H1 (cell line): Measurements from ENCODE around the gene EGR2. TPM values are rescaled to one million over a fixed set of nuclear protein-coding genes. Genes with fewer than 3 reads are reported as not detected.

Experiments
- CTCF ChIA-PET: fragments of 300-600 bp; sonication (Branson Sonifier 250); formaldehyde crosslinking; loops from one replicate; lab custom pipeline; 2021; ENCODE audit not compliant: partially characterized antibody; lab: Charles Lee
- POLR2A ChIA-PET: fragments of 300-600 bp; sonication (Branson Sonifier 250); formaldehyde crosslinking; loops from one replicate; lab custom pipeline; 2021; ENCODE audit warnings: inconsistent platforms; ENCODE audit not compliant: partially characterized antibody; lab: Charles Lee
- DNase-seq, 2 experiments: peaks; one replicate each; pipeline versions ENCODE4 v3.0.0 to v3.0.0-alpha.2; 2010 to 2022; ENCODE audit warnings: low spot score in 2 of 2, low read depth in 1 of 2, mixed read lengths in 1 of 2
- FAIRE-seq: peaks from 2 replicates; lab custom pipeline; 2011; peaks lifted over from hg19 to GRCh38; lab: Jason Lieb, UNC
- H2AFZ ChIP-seq: 2 replicates; pipeline ENCODE4 v1.8.1; 2012; ENCODE audit warnings: low read length, inconsistent platforms
- H2AK5ac ChIP-seq: 2 replicates; pipeline ENCODE4 v1.6.1; 2013; ENCODE audit warnings: low read depth, low read length
- H2BK120ac ChIP-seq: replicated peaks from 2 replicates; pipeline ENCODE3; 2013; ENCODE audit warnings: low read depth, low read length, inconsistent platforms
- H2BK12ac ChIP-seq: 2 replicates; pipeline ENCODE4 v1.6.1; 2013; ENCODE audit warnings: low read depth, low read length
- H2BK15ac ChIP-seq: 2 replicates; pipeline ENCODE4 v1.6.1; 2013; ENCODE audit warnings: low read length
- H2BK20ac ChIP-seq: 2 replicates; pipeline ENCODE4 v1.6.1; 2013; ENCODE audit warnings: low read length
- H2BK5ac ChIP-seq: 2 replicates; pipeline ENCODE4 v1.6.1; 2013; ENCODE audit warnings: low read depth, low read length
- H3K14ac ChIP-seq: 2 replicates; pipeline ENCODE4 v1.6.1; 2013; ENCODE audit warnings: inconsistent platforms; ENCODE audit not compliant: insufficient read length
- H3K18ac ChIP-seq: 2 replicates; pipeline ENCODE4 v1.6.1; 2013; ENCODE audit warnings: low read length; ENCODE audit errors: extremely low read depth
- H3K23ac ChIP-seq: 2 replicates; pipeline ENCODE4 v1.6.1; 2013; ENCODE audit warnings: inconsistent platforms; ENCODE audit not compliant: insufficient read length
- H3K23me2 ChIP-seq: 2 replicates; pipeline ENCODE4 v1.6.1; 2013; ENCODE audit warnings: low read depth, low read length
- H3K27ac ChIP-seq: 2 replicates; pipeline ENCODE4 v1.6.1; 2011; ENCODE audit warnings: low read depth, low read length, inconsistent platforms
- H3K27me3 ChIP-seq, 4 experiments: replicated peaks in 1 of 4; 1 replicate in 1 of 4; 2 replicates in 3 of 4; pipeline versions ENCODE4 v1.6.1 to v1.8.1; 2011 to 2013; ENCODE audit warnings: low read length in 3 of 4, mild to moderate bottlenecking in 3 of 4, inconsistent platforms in 2 of 4, mixed read lengths in 2 of 4, moderate library complexity in 1 of 4; ENCODE audit not compliant: control insufficient read depth in 3 of 4, insufficient read depth in 3 of 4; ENCODE audit errors: extremely low read depth in 1 of 4
- H3K36me3 ChIP-seq, 4 experiments: 2 replicates each; pipeline versions ENCODE4 v1.6.1 to v1.8.1; 2011 to 2013; ENCODE audit warnings: mild to moderate bottlenecking in 4 of 4, low read length in 3 of 4, moderate library complexity in 2 of 4, control low read depth in 1 of 4, inconsistent platforms in 1 of 4; ENCODE audit not compliant: insufficient read depth in 4 of 4, control insufficient read depth in 2 of 4
- H3K4ac ChIP-seq: replicated peaks from 2 replicates; pipeline ENCODE3; 2013; ENCODE audit warnings: low read length, low read depth, mixed read lengths, inconsistent platforms; ENCODE audit not compliant: insufficient read length
- H3K4me1 ChIP-seq, 4 experiments: replicated peaks in 1 of 4; 1 replicate in 1 of 4; 2 replicates in 3 of 4; pipeline versions ENCODE4 v1.6.1 to v1.8.1; 2011 to 2013; ENCODE audit warnings: low read length in 3 of 4, inconsistent platforms in 2 of 4, mixed read lengths in 1 of 4; ENCODE audit not compliant: insufficient read depth in 4 of 4, control insufficient read depth in 3 of 4
- H3K4me2 ChIP-seq, 2 experiments: 2 replicates each; pipeline versions ENCODE4 v1.6.1 to v1.8.1; 2011 to 2013; ENCODE audit warnings: low read depth in 2 of 2, low read length in 2 of 2, control low read depth in 1 of 2, inconsistent platforms in 1 of 2, mild to moderate bottlenecking in 1 of 2; ENCODE audit not compliant: insufficient read depth in 1 of 2
- H3K4me3 ChIP-seq, 4 experiments: fragments of 200-600, 300-600 bp in 1 of 4; sonication (generic), shearing (Covaris generic), sonication (Bioruptor Twin) in 1 of 4; 2 replicates each; pipeline versions ENCODE4 v1.5.1 to v1.8.1; 2011 to 2016; ENCODE audit warnings: low read length in 4 of 4, low read depth in 3 of 4, control low read depth in 2 of 4, inconsistent platforms in 2 of 4, mild to moderate bottlenecking in 2 of 4, mixed read lengths in 1 of 4, moderate library complexity in 1 of 4; ENCODE audit not compliant: insufficient read depth in 2 of 4; ENCODE audit errors: extremely low read depth in 1 of 4
- H3K56ac ChIP-seq: replicated peaks from 2 replicates; pipeline ENCODE3; 2013; ENCODE audit warnings: low read depth, mild to moderate bottlenecking, mixed read lengths, low read length, inconsistent platforms; ENCODE audit not compliant: insufficient read length
- H3K79me1 ChIP-seq: 2 replicates; pipeline ENCODE4 v1.6.1; 2013; ENCODE audit warnings: low read depth, low read length, control low read depth
- H3K79me2 ChIP-seq, 2 experiments: 2 replicates each; pipeline versions ENCODE4 v1.6.1 to v1.8.1; 2012 to 2013; ENCODE audit warnings: low read length in 2 of 2, mild to moderate bottlenecking in 2 of 2, inconsistent platforms in 1 of 2; ENCODE audit not compliant: insufficient read depth in 2 of 2, control insufficient read depth in 1 of 2
- H3K9ac ChIP-seq, 4 experiments: replicated peaks in 1 of 4; 1 replicate in 1 of 4; 2 replicates in 3 of 4; pipeline versions ENCODE4 v1.6.1 to v1.8.1; 2011 to 2013; ENCODE audit warnings: low read depth in 3 of 4, low read length in 3 of 4, control low read depth in 2 of 4, mild to moderate bottlenecking in 2 of 4, moderate library complexity in 2 of 4, inconsistent platforms in 1 of 4; ENCODE audit errors: extremely low read depth in 1 of 4
- H3K9me3 ChIP-seq, 2 experiments: 2 replicates each; pipeline versions ENCODE4 v1.6.1 to v1.8.1; 2012 to 2013; ENCODE audit warnings: mild to moderate bottlenecking in 2 of 2, moderate library complexity in 2 of 2, control low read depth in 1 of 2, inconsistent platforms in 1 of 2, low read depth in 1 of 2, low read length in 1 of 2, mixed read lengths in 1 of 2; ENCODE audit not compliant: insufficient read depth in 2 of 2
- H4K20me1 ChIP-seq, 2 experiments: replicated peaks in 1 of 2; 2 replicates each; pipeline versions ENCODE3 to v1.8.1; 2011 to 2013; ENCODE audit warnings: inconsistent platforms in 2 of 2, low read length in 2 of 2, mild to moderate bottlenecking in 1 of 2; ENCODE audit not compliant: insufficient read depth in 2 of 2, control insufficient read depth in 1 of 2
- H4K5ac ChIP-seq: 2 replicates; pipeline ENCODE4 v1.6.1; 2013; ENCODE audit warnings: low read length, low read depth, mixed read lengths, inconsistent platforms; ENCODE audit not compliant: insufficient read length
- H4K8ac ChIP-seq: 2 replicates; pipeline ENCODE4 v1.8.0; 2013; ENCODE audit warnings: mild to moderate bottlenecking, moderate library complexity, low read length, inconsistent platforms; ENCODE audit not compliant: insufficient read depth; ENCODE audit errors: extremely low read depth
- H4K91ac ChIP-seq: replicated peaks from 2 replicates; pipeline ENCODE3; 2013; ENCODE audit warnings: low read length, mixed read lengths, inconsistent platforms; ENCODE audit not compliant: insufficient read length
- CTBP2 ChIP-seq: IDR thresholded peaks from 2 replicates; pipeline ENCODE4 v1.7.0; 2011; ENCODE audit warnings: borderline replicate concordance, mild to moderate bottlenecking, moderate library complexity, mixed read lengths, low read length; ENCODE audit not compliant: insufficient read depth, insufficient read length
- EGR1 ChIP-seq: IDR thresholded peaks from 2 replicates; pipeline ENCODE4 v1.6.1; 2011; ENCODE audit warnings: low read depth, low read length, borderline replicate concordance
- HDAC2 ChIP-seq, 2 experiments: fragments of 300-600 bp in 1 of 2; sonication (generic) in 1 of 2; IDR thresholded peaks; 2 replicates each; pipeline ENCODE4 v1.6.1; 2011 to 2012; ENCODE audit warnings: low read depth in 2 of 2, low read length in 2 of 2, mild to moderate bottlenecking in 2 of 2, moderate library complexity in 2 of 2, borderline replicate concordance in 1 of 2, inconsistent platforms in 1 of 2
- JUND ChIP-seq: IDR thresholded peaks from 2 replicates; pipeline ENCODE4 v1.6.1; 2011; ENCODE audit warnings: mild to moderate bottlenecking, improper control_type of control experiment, low read length
- KDM5A ChIP-seq: fragments of 200-600 bp; IDR thresholded peaks from 2 replicates; pipeline ENCODE4 v1.7.1; 2012; ENCODE audit warnings: mild to moderate bottlenecking, low read length, inconsistent platforms, mixed read lengths
- MAX ChIP-seq: IDR thresholded peaks from 2 replicates; pipeline ENCODE4 v1.6.1; 2012; ENCODE audit warnings: inconsistent platforms
- PHF8 ChIP-seq: fragments of 200-600 bp; sonication (generic); conservative IDR thresholded peaks from 2 replicates; pipeline ENCODE4 v1.7.1; 2012; ENCODE audit warnings: low read depth, mild to moderate bottlenecking, inconsistent platforms, low read length, moderate library complexity
- POLR2A ChIP-seq, 2 experiments: IDR thresholded peaks; 1 replicate in 1 of 2; 2 replicates in 1 of 2; pipeline ENCODE4 v1.6.1; 2011; ENCODE audit warnings: low read depth in 2 of 2, low read length in 2 of 2, mild to moderate bottlenecking in 2 of 2; ENCODE audit errors: control extremely low read depth in 1 of 2
- RFX5 ChIP-seq: IDR thresholded peaks from 2 replicates; pipeline ENCODE4 v1.6.1; 2011; ENCODE audit warnings: low read depth, low read length, improper control_type of control experiment, borderline replicate concordance
- SIRT6 ChIP-seq: IDR thresholded peaks from one replicate; pipeline ENCODE4 v1.7.1; 2012; ENCODE audit warnings: low read length, inconsistent platforms
- SP2 ChIP-seq: IDR thresholded peaks from 2 replicates; pipeline ENCODE4 v1.6.1; 2012; ENCODE audit warnings: mild to moderate bottlenecking, low read length, inconsistent platforms
- TEAD4 ChIP-seq: IDR thresholded peaks from 2 replicates; pipeline ENCODE4 v1.6.1; 2012; ENCODE audit warnings: low read depth, low read length, inconsistent platforms, mixed read lengths
- ZNF274 ChIP-seq: IDR thresholded peaks from 2 replicates; pipeline ENCODE4 v1.7.0; 2012; ENCODE audit warnings: low read length, borderline replicate concordance; ENCODE audit errors: extremely low read depth
- WGBS, 2 experiments: shearing (Covaris generic) in 1 of 2; methylation state at CpG; one replicate each; pipeline versions ENCODE4 v1.1.6 to v1.1.7; 2013 to 2015; ENCODE audit warnings: low lambda C conversion rate in 2 of 2, mixed read lengths in 2 of 2, inconsistent platforms in 1 of 2, low coverage in 1 of 2, missing lambda C conversion rate in 1 of 2; ENCODE audit not compliant: insufficient replicate concordance in 2 of 2, insufficient coverage in 1 of 2, insufficient read length in 1 of 2; ENCODE audit errors: extremely low coverage in 1 of 2, missing lambda C conversion rate in 1 of 2; 5-methylcytosine and 5-hydroxymethylcytosine counted together
- polyA plus RNA-seq, 7 experiments: library from polyadenylated mRNA; depleted of rRNA in 3 of 7; stranded (reverse) in 5 of 7; unstranded in 2 of 7; fragments of >200 nt in 5 of 7; fragments of 200-250 nt in 2 of 7; gene quantifications; 1 replicate in 5 of 7; 2 replicates in 1 of 7; 4 replicates in 1 of 7; pipeline versions ENCODE4 v1.2.1 to v1.2.3, GENCODE V29; 2011 to 2013; ENCODE audit warnings: missing spikeins in 2 of 7, mixed read lengths in 2 of 7
- total RNA-seq: library from RNA; stranded (reverse); fragmentation: NEBNext Ultra II Directional; extraction: Animal tissue kit (Norgen Biotek cat#: 25700); gene quantifications from 2 replicates; pipeline ENCODE4 v1.2.1, GENCODE V29; 2021

EGR2 gene
- total and polyA plus RNA-seq, 2 of the 8 experiments (the other 6 are each of a cell fraction or from before 2014, with no cell fraction given), result 1.3 to 2.1 TPM

GRCh38 chr10:62801871-62802270, 14.3 kb downstream of the EGR2 start:
- Histone ChIP-seq H3K4ac (no peak overlapping the region), H3K79me1 (no peaks in the 10 kb centered on the region), H2BK120ac (no peak overlapping the region), H3K4me3 (no peak overlapping the region), H3K9me3 (no peaks in the 10 kb centered on the region), H3K27ac (no peak overlapping the region), H2BK15ac (no peak overlapping the region), H2AK5ac (no peak overlapping the region), H3K14ac (no peak overlapping the region), H3K18ac (no peak overlapping the region), H2BK12ac (no peak overlapping the region), H2BK5ac (no peak overlapping the region), H3K79me2 (peaks cover 6 to 16% of the 10 kb centered on the region in 2 experiments; a peak in 3 of 4 replicates), H2AFZ (no peak overlapping the region), H4K5ac (no peak overlapping the region), H2BK20ac (no peak overlapping the region), H3K23ac (no peak overlapping the region), H3K9ac (no peak overlapping the region), H4K20me1 (peaks cover 10 to 12% of the 10 kb centered on the region in 2 experiments), H3K56ac (no peak overlapping the region), H4K8ac (no peak overlapping the region), H3K36me3 (no peaks in the 10 kb centered on the region; a peak in 1 of 8 replicates), H3K23me2 (peaks cover 6% of the 10 kb centered on the region; the same call in 1 of the 2 replicates), H3K4me1 (peaks cover 3 to 6% (median 4%) of the 10 kb centered on the region in 4 experiments; a peak in 4 of 7 replicates), H4K91ac (no peak overlapping the region), H3K4me2 (no peak overlapping the region), H3K27me3 (no peaks in the 10 kb centered on the region)
- no peak for DNase-seq
- TF ChIP-seq RFX5, result no peak
- no peak for TF ChIP-seq KDM5A
- no peak for TF ChIP-seq POLR2A (IDR thresholded peaks at IDR 0.05; ENCODE audit: control extremely low read depth in 1 of 2, low read depth in 2 of 2, low read length in 2 of 2)
- TF ChIP-seq PHF8, result no peak
- no peak for TF ChIP-seq ZNF274
- no peak for TF ChIP-seq HDAC2 (IDR thresholded peaks at IDR 0.05; ENCODE audit: borderline replicate concordance in 1 of 2, low read depth in 2 of 2, low read length in 2 of 2)
- TF ChIP-seq MAX, result no peak
- no peak for TF ChIP-seq SIRT6
- no peak for TF ChIP-seq SP2
- no peak for TF ChIP-seq EGR1
- TF ChIP-seq JUND, result no peak
- TF ChIP-seq CTBP2, result no peak
- TF ChIP-seq TEAD4, result no peak
- ChIA-PET CTCF (interaction anchor here (0.7 to 2.6 kb wide), 6 partner anchors 14 to 247 kb away, joined by 4 to 15 read pairs (median 4); partner anchors contain the start of gene EGR2), POLR2A (interaction anchor here (6.2 kb wide), 1 partner anchor 14 kb away, joined by 99 read pairs; the partner anchor contains the start of gene EGR2)
- 93% methylated on average over 3 of the region's 3 CpGs; no CpG with 5 or more reads in 1 of the 2 experiments for WGBS, 2 experiments
- no peak for FAIRE-seq
